HepG2 (cell line): Measurements from ENCODE around the gene EMILIN3. TPM values are rescaled to one million over a fixed set of nuclear protein-coding genes. Genes with fewer than 3 reads are reported as not detected.

ENCODE experiments used
- ATAC-seq: fragments of 200-7000 bp; cut with Tn5 transposase; 3 replicates; pipeline ENCODE4 v1.9.1; 2020; ENCODE audit warnings: mild to moderate bottlenecking, moderate library complexity
- BruUV-seq: library from RNA; stranded (reverse); fragments of 400-500 nt; replicated peaks from 2 replicates; lab custom pipeline; 2021; lab: Mats Ljungman, UMichigan
- CTCF ChIA-PET: fragments of 300-600 bp; formaldehyde crosslinking; extraction: SDS; loops from one replicate; lab custom pipeline; 2021; ENCODE audit warnings: low total read pairs, inconsistent platforms, low intra/inter-chr PET ratio; lab: Yijun Ruan, JAX
- POLR2A ChIA-PET: fragments of 350-600 bp; sonication (Branson Sonifier 250); formaldehyde crosslinking; loops from one replicate; lab custom pipeline; 2020; ENCODE audit warnings: antibody characterized with exemption, inconsistent platforms; lab: Yijun Ruan, JAX
- DNase-seq: peaks from one replicate; pipeline ENCODE4 v3.0.0-alpha.2; 2015; ENCODE audit warnings: low spot score
- FAIRE-seq: peaks from 3 replicates; lab custom pipeline; 2011; peaks lifted over from hg19 to GRCh38; lab: Jason Lieb, UNC
- H2AFZ ChIP-seq: one replicate; pipeline ENCODE4 v1.6.1; 2011; ENCODE audit warnings: low read length, inconsistent platforms
- H3K27ac ChIP-seq: fragments of 300-600 bp; 3 replicates; pipeline ENCODE4 v1.8.0; 2011; ENCODE audit warnings: mixed run types, mild to moderate bottlenecking, mixed read lengths, low read length, inconsistent platforms; ENCODE audit not compliant: insufficient read depth; ENCODE audit errors: extremely low read length
- H3K27me3 ChIP-seq, 2 experiments: fragments of 200-600 bp in 1 of 2; 2 replicates in 1 of 2; 3 replicates in 1 of 2; pipeline versions ENCODE4 v1.6.0 to v1.8.0; 2011; ENCODE audit warnings: low read length in 2 of 2, mild to moderate bottlenecking in 2 of 2, moderate library complexity in 2 of 2, inconsistent platforms in 1 of 2; ENCODE audit not compliant: insufficient read depth in 2 of 2, control insufficient read depth in 1 of 2
- H3K36me3 ChIP-seq, 2 experiments: fragments of 200-600 bp in 1 of 2; replicated peaks in 1 of 2; 2 replicates in 1 of 2; 3 replicates in 1 of 2; pipeline versions ENCODE4 v1.5.1 to v1.8.0; 2011; ENCODE audit warnings: low read length in 2 of 2, inconsistent platforms in 1 of 2; ENCODE audit not compliant: insufficient read depth in 2 of 2, control insufficient read depth in 1 of 2
- H3K4me1 ChIP-seq: 2 replicates; pipeline ENCODE4 v1.5.1; 2012; ENCODE audit warnings: low read length, inconsistent platforms; ENCODE audit not compliant: insufficient read depth
- H3K4me2 ChIP-seq: 2 replicates; pipeline ENCODE4 v1.6.0; 2011; ENCODE audit warnings: low read depth, low read length, inconsistent platforms
- H3K4me3 ChIP-seq, 3 experiments: fragments of 200-600 bp in 1 of 3; sonication (generic), shearing (Covaris generic) in 1 of 3; replicated peaks in 1 of 3; 2 replicates each; pipeline ENCODE4 v1.5.1; 2011 to 2016; ENCODE audit warnings: low read length in 3 of 3, inconsistent platforms in 2 of 3, low read depth in 2 of 3, mild to moderate bottlenecking in 2 of 3, control low read depth in 1 of 3, mixed read lengths in 1 of 3; ENCODE audit not compliant: insufficient read depth in 1 of 3
- H3K79me2 ChIP-seq: one replicate; pipeline ENCODE4 v1.6.1; 2011; ENCODE audit warnings: low read length, inconsistent platforms; ENCODE audit not compliant: insufficient read depth
- H3K9ac ChIP-seq: 2 replicates; pipeline ENCODE4 v1.6.0; 2011; ENCODE audit warnings: mild to moderate bottlenecking, low read depth, low read length, inconsistent platforms; ENCODE audit not compliant: insufficient read depth
- H3K9me3 ChIP-seq: 2 replicates; pipeline ENCODE4 v1.5.1; 2012; ENCODE audit warnings: mild to moderate bottlenecking, low read length
- H4K20me1 ChIP-seq: 2 replicates; pipeline ENCODE4 v1.6.0; 2011; ENCODE audit warnings: inconsistent platforms, mild to moderate bottlenecking, low read length, moderate library complexity; ENCODE audit not compliant: insufficient read depth
- ARNTL ChIP-seq: sonication (generic); formaldehyde crosslinking; IDR thresholded peaks from 2 replicates; pipeline ENCODE4 v1.4.0; 2020; ENCODE audit warnings: mild to moderate bottlenecking, missing genetic modification reagents
- PLSCR1 ChIP-seq: sonication (generic); formaldehyde crosslinking; IDR thresholded peaks from 2 replicates; pipeline ENCODE4 v1.5.0; 2020; ENCODE audit warnings: missing genetic modification reagents, mild to moderate bottlenecking, borderline replicate concordance
- RBM22 ChIP-seq: fragments of 200-400 bp; formaldehyde crosslinking; optimal IDR thresholded peaks from 2 replicates; pipeline ENCODE3; 2017; ENCODE audit warnings: mild to moderate bottlenecking, low read length, moderate library complexity
- SOX13 ChIP-seq, 3 experiments: fragments of 450-650 bp in 1 of 3; sonication (generic) in 1 of 3; formaldehyde crosslinking in 1 of 3; IDR thresholded peaks in 2 of 3; conservative IDR thresholded peaks in 1 of 3; 2 replicates each; pipeline versions ENCODE4 v1.5.0 to v1.6.1; 2016 to 2020; ENCODE audit warnings: antibody characterized with exemption in 1 of 3, mild to moderate bottlenecking in 1 of 3, missing compliant biosample characterization in 1 of 3, missing genetic modification reagents in 1 of 3, moderate library complexity in 1 of 3
- SP2 ChIP-seq: sonication (generic); formaldehyde crosslinking; IDR thresholded peaks from 2 replicates; pipeline ENCODE4 v1.5.1; 2020; ENCODE audit warnings: mild to moderate bottlenecking, missing genetic modification reagents
- ZBTB21 ChIP-seq: sonication (generic); formaldehyde crosslinking; IDR thresholded peaks from 2 replicates; pipeline ENCODE4 v1.4.0; 2020; ENCODE audit warnings: missing genetic modification reagents
- WGBS: methylation state at CpG from one replicate; pipeline ENCODE4 v1.1.6; 2017; ENCODE audit warnings: low lambda C conversion rate; 5-methylcytosine and 5-hydroxymethylcytosine counted together
- in situ Hi-C: cut with HindIII; loops from 2 replicates; pipeline ENCODE4 v1.10.0; 2017; ENCODE audit warnings: low pct_unique_long_range_greater_than_20kb; ENCODE audit not compliant: extremely low pct_ligation_motif_present
- intact Hi-C: fragments of 100-400 bp; cut with micrococcal nuclease; formaldehyde crosslinking; loops from one replicate; pipeline ENCODE4 v1.10.0; 2022; ENCODE audit not compliant: unreplicated experiment
- polyA plus RNA-seq, 8 experiments: library from polyadenylated mRNA; depleted of rRNA in 3 of 8; stranded (reverse) in 7 of 8; unstranded in 1 of 8; fragments of >200 nt; fragmentation: Illumina TruSeq in 4 of 8; extraction: Trizol in 4 of 8; gene quantifications; 2 replicates each; pipeline versions ENCODE4 v1.2.1 to v1.2.3, GENCODE V29; 2011 to 2016; ENCODE audit warnings: low read depth in 4 of 8, missing spikeins in 1 of 8, mixed read lengths in 1 of 8; ENCODE audit not compliant: insufficient read depth in 1 of 8
- total RNA-seq, 5 experiments: library from RNA; depleted of rRNA; stranded (reverse); fragments of >200 nt; fragmentation: Illumina TruSeq; extraction: Trizol; gene quantifications; 2 replicates each; pipeline ENCODE4 v1.2.3, GENCODE V29; 2016; ENCODE audit warnings: low read depth in 1 of 5
- TF ChIP-seq, protein P1 (sequence below): sonication (generic); formaldehyde crosslinking; IDR thresholded peaks from 2 replicates; pipeline ENCODE4 v1.4.0; 2020; ENCODE audit warnings: missing genetic modification reagents, borderline replicate concordance

EMILIN3 gene
- total and polyA plus RNA-seq, 2 of the 13 experiments (the other 11 are each of a cell fraction or from before 2014, with no cell fraction given): 0.25 to 0.29 TPM

- in situ Hi-C loops: no loop called here
Observed at GRCh38 chr20:41415191-41415590, 48.6 kb upstream of the EMILIN3 start.

GRCh38 chr20:41413169-41413568 lies 46.6 kb upstream of the EMILIN3 start:
- BruUV-seq: no TSS peak
- no peak overlapping the region for H3K9ac ChIP-seq
- no peak overlapping the region for H3K4me2 ChIP-seq
- DNase-seq: no peak
- no peaks in the 10 kb centered on the region for H3K4me1 ChIP-seq
- H3K27me3 ChIP-seq: no peaks in the 10 kb centered on the region
- in situ Hi-C loops: no loop called here
- intact Hi-C loops: loop anchor here (5.0 kb wide), 2 partner anchors 161 to 446 kb away; no protein-coding TSS in a partner anchor
- peaks cover 55 to 98% of the 10 kb centered on the region in 2 experiments for H3K36me3 ChIP-seq
- TF ChIP-seq ARNTL (CRISPR knock-in tag): no peak
- TF ChIP-seq SOX13 (IDR thresholded peaks at IDR 0.05): no peak
- no peak for TF ChIP-seq SOX13 (CRISPR knock-in tag; conservative IDR thresholded peaks at IDR 0.05 in 1 of 2, IDR thresholded peaks at IDR 0.05 in 1 of 2)
- TF ChIP-seq, protein P1, sequence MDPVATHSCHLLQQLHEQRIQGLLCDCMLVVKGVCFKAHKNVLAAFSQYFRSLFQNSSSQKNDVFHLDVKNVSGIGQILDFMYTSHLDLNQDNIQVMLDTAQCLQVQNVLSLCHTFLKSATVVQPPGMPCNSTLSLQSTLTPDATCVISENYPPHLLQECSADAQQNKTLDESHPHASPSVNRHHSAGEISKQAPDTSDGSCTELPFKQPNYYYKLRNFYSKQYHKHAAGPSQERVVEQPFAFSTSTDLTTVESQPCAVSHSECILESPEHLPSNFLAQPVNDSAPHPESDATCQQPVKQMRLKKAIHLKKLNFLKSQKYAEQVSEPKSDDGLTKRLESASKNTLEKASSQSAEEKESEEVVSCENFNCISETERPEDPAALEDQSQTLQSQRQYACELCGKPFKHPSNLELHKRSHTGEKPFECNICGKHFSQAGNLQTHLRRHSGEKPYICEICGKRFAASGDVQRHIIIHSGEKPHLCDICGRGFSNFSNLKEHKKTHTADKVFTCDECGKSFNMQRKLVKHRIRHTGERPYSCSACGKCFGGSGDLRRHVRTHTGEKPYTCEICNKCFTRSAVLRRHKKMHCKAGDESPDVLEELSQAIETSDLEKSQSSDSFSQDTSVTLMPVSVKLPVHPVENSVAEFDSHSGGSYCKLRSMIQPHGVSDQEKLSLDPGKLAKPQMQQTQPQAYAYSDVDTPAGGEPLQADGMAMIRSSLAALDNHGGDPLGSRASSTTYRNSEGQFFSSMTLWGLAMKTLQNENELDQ (CRISPR knock-in tag): no peak
- no peak for TF ChIP-seq PLSCR1 (CRISPR knock-in tag)
- TF ChIP-seq, all 625 proteins: peak for 0
- Histone ChIP-seq H4K20me1 (no peaks in the 10 kb centered on the region), H3K4me3 (no peak overlapping the region), H3K27ac (no peak overlapping the region), H2AFZ (no peak overlapping the region), H3K9me3 (no peaks in the 10 kb centered on the region), H3K79me2 (no peaks in the 10 kb centered on the region)
- POLR2A ChIA-PET: no interaction called here
- FAIRE-seq: no peak
- WGBS: 90% methylated on average over 5 of the region's 5 CpGs
- ATAC-seq: no peak
- CTCF ChIA-PET: no interaction called here

More at GRCh38 chr20:41415191-41415590, 48.6 kb upstream of the EMILIN3 start:
- FAIRE-seq (no peak), ATAC-seq (no peak), DNase-seq (no peak)
- H3K4me2 ChIP-seq: no peak overlapping the region
- WGBS: 95% methylated on average over 8 of the region's 8 CpGs
- no peaks in the 10 kb centered on the region for H3K4me1 ChIP-seq
- no peaks in the 10 kb centered on the region for H3K9me3 ChIP-seq
- no peaks in the 10 kb centered on the region for H3K79me2 ChIP-seq
- H3K4me3 ChIP-seq: no peak overlapping the region
- no TSS peak for BruUV-seq
- H3K27me3 ChIP-seq: no peaks in the 10 kb centered on the region
- peak; percentile 32 for TF ChIP-seq RBM22
- TF ChIP-seq ZBTB21 (CRISPR knock-in tag): no peak
- TF ChIP-seq SP2 (CRISPR knock-in tag): no peak
- TF ChIP-seq, all 625 proteins: peak for 1
- CTCF ChIA-PET: no interaction called here
- Histone ChIP-seq H4K20me1 (no peaks in the 10 kb centered on the region), H3K36me3 (peaks cover 47 to 94% of the 10 kb centered on the region in 2 experiments), H3K27ac (no peak overlapping the region), H3K9ac (no peak overlapping the region), H2AFZ (no peak overlapping the region)
- intact Hi-C loops: no loop called here
- POLR2A ChIA-PET: no interaction called here
